GM19397 (cell line): ENCODE data around the gene C19orf25.
"Not testable (repeated sequence)": the region's sequence is repeated elsewhere in the genome, so short reads cannot be mapped to it uniquely, and the experiment has no call there.

Experiments used
- ATAC-seq: cut with Tn5 transposase; IDR thresholded peaks from one replicate; pipeline ENCODE4 v1.9.1; 2021; ENCODE audit warnings: mild to moderate bottlenecking, moderate library complexity; ENCODE audit not compliant: unreplicated experiment

C19orf25 gene

DNA sequence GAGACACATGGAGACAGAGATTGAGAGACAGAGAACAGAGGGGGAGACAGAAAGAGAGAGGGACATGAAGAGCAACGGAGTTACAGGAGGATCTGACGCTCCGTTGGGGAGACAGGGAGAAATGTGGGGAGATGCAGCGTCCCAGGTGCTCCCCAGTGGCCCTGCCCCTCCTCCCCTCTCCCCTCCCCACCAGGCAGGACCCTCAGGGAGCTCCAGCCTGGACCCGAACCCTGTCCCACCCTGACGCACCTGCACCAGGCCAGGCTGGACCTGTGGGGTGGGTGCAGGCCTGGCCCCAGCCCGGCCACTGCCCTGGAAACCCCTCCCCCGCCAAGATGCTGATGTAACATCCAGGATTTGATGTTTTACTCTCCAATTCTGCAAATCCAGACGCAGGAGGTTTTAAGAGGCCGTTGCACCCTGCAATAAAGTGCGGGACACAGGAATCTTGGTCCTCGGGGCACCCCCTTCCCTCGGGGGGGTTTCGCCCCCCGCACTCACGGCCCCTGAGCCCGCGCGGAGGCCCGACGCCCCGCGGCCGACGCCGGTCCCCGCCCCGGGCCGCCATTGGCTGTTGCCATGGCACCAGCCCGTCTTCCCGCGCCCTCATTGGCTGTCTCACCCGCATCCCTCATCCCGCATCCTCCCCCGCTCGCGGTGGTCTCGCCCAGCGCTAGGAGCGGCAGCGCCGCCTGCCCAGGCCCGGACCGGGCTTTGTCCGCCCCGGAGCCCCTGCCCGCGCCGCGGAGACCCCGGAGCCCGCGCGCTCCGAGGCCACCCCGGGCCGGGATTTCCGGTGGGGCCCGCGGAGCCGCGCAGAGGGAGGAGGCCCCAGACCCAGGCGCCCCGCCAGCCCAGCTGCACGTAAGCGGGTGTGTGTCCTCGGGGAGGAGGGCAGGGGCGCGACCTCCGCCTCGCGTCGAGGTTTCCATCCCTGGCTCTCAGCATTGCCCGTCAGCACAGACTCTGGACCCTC lies 29.3 kb downstream of the C19orf25 start, which contains the start of gene APC2:
APC2 (plus strand) TSS at position 655 of the 976 bp plus-strand sequence. CDS start 2,881 bp downstream, outside the sequence.
- ATAC-seq, result no peak

DNA sequence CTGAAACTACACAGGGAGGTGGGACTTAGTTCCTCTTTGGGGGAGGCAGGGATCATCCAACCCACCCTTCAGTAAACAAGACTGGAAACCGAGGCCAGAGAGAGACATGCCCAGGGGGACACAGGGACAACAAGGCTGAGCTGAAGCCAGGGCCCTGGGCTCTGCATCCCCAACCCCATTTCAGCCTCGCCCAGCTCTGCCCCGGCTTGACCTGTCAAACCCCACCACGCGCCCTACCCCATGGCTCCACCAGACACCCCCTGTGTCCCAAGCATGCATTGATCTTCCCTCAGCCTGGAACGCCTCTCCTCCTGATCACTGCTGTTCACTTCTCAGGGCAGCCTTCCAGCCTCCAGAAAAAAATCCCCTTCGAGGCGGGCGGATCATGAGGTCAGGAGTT lies 31.1 kb downstream of the C19orf25 start:
- no peak for ATAC-seq

DNA sequence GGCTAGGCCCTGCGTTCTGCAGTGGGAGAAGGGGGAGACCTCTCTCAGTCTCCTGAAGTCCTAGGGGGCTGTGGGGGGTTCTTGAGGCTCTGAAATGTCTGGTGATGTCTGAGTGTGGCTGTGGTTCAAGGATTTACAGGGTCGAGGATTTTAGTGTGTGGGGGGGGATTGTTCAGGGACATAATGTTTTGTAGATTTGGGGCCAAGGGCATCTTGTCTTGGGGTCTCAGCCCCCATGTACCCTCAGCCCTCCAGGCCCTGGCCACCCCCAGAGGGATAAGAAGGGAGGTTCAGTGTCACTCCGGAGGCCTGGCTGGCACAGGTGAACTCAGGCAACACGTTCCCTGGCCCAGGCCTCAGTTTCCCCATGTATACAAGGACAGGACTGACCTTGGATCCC lies 31.5 kb downstream of the C19orf25 start:
- ATAC-seq, result no peak

DNA sequence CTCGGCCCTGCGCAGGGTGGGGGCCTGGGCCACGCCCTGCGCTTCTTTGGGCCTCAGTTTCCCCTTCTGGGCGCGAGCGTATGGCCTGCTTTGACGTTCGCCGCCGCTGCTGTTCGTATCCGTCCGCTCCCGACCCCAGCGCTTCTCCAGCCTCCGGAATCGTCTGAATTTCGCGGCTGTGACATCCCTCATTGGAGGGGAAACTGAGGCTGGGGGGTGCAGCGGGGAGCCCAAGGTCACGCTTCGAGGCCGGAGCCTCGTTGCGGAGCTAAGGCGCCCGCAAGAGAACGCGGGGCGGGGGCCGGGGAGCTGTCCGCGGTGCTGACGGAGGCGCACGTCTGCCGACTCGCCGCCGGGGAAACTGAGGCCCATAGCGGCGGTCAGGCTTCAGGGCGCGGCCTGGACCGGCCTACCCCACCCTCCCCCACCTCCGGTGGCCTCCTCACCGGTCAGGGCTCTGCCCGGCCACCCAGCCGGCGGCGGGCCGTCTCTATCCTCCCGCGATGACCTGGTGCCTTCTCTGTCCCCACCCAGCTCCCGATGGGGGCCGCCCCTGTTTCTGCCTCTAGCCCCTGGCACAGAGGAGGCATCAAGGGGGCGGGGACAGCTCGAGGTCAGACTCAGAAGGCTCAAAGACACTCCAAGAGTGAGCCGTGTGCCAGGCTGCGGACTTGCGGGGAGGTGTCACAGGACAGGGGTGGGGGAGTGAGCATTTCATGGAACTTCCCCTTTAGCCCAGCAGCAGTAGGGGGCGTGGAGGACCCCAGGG lies 32.1 kb downstream of the C19orf25 start:
- ATAC-seq, result no peak

DNA sequence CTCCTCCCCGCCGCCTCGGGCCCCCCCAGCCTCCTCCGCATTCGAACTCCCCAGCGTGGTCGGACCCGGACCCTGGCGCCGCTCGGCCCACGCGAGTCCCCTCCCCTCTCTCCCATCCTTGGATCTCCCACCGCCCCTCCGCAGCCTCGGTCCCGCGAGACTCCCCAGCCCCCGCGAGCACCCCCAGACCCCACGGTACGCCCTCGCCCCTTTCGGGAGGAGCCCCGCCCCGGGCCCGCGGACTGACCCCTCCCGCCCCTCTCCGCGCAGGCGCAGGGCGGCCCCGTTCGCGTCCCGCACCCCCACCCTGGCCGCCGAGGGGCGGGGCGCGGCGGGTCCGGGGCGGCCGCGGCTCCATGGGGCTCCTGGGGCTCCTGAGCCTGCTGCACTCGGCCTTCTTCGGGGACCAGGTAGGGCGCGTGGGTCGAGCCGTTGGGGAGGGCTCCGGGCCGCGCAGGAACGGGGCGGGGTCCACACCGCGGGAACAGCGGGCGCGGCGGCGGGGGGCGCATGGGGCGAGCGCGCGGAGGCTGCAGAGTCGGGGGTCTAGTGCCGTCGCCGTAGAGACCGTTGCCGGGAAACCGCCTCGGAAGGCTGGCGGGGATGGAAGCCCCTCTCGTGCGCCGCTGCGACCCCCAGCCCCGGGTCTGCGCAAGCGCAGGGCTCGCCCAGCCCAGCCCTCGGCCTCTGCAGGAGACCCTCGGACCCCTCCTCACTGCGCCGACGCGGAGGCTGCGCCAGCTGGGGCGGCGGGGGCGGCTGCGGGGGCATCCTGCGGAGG lies 32.9 kb downstream of the C19orf25 start:
- ATAC-seq, result no peak

DNA sequence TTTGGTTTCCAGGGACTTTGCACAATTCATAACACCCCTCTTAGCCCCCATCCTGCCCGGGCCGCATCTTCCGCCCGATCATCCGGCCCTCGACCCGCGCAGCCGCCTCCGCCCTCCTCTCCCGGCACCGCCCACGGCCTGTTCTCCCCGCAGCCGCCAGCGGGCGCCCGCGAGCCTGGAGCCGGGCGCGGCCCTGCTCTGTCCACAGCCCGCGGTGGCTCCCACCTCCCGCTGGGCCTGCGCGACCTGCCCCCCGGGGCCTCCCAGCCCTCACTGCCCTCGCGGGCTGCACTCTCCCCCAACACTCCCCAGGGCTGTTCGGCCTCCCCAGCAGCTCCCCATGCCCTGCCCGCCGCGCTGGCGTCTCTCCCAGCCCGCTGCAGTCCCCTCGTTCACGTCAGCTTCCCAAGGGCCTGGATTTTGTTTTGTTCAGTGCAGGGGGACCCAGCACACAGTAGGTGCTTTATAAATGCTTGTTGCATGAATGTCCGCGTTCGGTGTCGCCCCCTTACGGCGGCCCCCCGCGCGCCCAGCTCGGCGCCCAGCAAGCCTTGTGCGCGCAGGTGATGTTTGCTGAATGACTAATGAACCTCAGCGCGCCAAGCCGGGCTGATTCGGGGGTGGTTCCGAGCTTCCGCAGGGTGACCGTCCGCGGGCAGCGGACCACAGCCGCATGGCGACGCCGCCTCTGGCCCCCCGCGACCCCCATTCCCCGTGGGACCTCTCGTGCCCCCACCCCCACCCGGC lies 33.7 kb downstream of the C19orf25 start:
- peak; percentile 79 for ATAC-seq

DNA sequence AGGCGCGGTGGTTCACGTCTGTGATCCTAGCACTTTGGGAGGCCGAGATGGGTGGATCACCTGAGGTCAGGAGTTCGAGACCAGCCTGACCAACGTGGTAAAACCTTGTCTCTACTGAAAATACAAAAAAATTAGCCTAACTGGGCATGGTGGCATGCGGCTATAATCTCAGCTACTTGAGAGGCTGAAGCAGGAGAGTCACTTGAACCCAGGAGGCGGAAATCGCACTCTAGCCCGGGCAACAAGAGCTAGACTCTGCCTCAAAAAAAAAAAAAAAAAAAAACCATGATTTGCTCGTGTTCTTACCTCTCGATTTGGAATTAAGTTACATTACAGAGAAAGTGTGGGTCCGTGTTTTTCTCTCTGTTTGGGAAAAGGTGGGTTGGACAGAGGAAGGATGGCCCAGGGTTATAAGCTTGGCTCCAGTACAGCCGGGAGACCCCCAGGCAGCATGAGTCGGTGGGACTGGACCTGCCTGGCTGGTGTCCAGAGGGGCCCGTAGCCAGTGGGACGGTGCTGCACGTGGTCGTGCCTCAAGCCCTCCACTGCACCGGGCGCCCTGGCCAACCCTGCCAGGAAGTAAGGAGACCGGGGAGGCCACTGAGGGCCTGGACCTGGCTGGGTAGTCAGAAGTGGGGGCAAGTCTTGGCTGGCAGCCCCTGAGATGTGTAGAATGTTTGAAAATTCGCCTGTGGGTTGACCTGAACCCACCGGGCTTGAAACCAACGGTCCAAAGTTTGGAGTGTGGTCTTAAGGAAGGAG lies 37.2 kb downstream of the C19orf25 start:
- no peak for ATAC-seq

DNA sequence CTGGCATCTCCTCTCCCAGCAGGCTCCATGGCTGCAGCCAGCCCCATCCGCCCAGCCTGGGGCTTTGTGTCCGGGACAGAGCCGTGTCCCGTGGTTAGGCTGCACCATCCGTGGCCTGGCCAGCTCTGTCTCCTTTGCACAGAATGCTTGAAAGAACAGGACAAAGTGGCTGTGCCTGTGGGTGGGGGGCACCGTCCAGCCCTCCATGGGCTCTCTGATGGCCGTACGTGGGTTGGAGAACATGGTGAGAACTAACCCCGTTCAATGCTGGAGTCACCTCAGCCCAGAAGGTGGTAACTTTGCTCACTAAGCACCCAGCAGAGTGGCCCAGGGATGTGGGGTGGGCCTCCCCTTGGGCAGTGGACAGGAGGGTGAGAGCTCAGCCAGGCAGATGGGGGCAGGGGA lies 38.0 kb downstream of the C19orf25 start:
- ATAC-seq, result no peak

DNA sequence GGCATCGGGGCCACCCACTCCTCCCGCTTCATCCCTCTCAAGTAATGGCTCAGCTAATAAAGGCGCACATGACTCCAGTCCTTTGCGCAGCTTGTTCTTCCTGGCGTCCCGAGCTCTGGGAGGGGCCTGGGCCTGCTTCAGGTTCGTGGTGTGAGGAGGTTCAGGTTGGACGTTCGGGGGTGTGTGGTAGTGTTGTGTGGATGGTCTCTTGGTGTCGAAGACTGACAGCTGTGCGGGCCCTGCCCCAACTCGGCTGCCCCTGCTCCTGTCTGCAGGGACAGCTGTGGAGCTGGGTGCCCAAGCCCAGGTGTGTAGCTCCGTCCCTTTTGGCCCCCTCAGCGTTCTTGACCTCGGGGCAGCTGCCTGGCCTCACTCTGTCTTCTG lies 38.6 kb downstream of the C19orf25 start:
- no peak for ATAC-seq

DNA sequence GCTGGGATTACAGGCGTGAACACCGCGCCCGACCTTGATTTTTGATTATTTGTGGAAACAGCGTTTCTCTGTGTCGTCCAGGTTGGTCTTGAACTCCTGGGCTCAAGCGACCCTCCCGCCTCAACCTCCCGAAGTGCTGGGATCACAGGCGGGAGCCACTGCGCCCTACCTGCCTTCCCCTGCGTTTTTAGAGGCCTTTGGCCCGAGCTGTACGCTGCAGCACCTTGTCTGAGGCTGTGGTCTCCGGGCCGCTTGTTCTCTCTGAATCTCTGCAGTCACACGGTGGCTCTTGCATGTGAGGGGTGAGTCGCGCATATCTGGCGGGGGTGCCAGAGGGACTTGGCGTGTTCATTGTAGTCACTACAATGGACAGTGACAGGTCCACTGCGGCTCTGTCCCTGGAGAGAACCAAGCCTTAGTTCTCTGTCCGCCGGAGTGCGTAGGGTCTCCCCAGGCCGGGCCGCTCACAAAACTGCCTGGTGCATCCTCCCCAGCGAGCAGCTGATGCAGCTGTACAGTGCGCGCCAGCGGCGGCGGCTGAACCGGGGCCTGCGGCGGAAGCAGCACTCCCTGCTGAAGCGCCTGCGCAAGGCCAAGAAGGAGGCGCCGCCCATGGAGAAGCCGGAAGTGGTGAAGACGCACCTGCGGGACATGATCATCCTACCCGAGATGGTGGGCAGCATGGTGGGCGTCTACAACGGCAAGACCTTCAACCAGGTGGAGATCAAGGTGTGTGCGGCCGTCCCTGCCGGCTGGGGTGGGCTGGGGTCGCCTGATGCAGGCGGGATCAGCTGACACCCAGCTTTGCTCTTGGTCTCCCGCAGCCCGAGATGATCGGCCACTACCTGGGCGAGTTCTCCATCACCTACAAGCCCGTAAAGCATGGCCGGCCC lies 39.2 kb downstream of the C19orf25 start:
- not testable (repeated sequence) for ATAC-seq

DNA sequence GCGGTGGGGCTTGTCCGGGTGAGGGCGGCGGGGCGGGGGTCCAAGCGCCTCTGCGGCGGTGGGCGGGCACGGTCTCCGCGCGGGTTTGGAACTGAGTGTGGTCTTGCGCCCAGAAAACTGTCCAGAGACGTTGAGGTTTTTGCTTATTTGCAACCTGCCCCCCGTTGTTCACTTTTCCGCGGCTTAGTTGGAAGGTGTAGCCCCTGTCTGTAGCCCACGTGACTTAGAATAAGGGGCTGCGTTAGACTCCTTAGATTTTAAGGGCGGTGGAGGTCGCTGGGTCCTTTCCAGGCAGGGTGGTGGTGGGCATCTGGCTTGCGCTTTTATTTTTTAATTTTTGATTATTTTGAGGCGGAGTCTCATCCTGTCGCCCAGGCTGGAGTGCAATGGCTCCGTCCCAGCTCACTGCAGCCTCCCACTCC lies 40.1 kb downstream of the C19orf25 start:
- ATAC-seq, result no peak

DNA sequence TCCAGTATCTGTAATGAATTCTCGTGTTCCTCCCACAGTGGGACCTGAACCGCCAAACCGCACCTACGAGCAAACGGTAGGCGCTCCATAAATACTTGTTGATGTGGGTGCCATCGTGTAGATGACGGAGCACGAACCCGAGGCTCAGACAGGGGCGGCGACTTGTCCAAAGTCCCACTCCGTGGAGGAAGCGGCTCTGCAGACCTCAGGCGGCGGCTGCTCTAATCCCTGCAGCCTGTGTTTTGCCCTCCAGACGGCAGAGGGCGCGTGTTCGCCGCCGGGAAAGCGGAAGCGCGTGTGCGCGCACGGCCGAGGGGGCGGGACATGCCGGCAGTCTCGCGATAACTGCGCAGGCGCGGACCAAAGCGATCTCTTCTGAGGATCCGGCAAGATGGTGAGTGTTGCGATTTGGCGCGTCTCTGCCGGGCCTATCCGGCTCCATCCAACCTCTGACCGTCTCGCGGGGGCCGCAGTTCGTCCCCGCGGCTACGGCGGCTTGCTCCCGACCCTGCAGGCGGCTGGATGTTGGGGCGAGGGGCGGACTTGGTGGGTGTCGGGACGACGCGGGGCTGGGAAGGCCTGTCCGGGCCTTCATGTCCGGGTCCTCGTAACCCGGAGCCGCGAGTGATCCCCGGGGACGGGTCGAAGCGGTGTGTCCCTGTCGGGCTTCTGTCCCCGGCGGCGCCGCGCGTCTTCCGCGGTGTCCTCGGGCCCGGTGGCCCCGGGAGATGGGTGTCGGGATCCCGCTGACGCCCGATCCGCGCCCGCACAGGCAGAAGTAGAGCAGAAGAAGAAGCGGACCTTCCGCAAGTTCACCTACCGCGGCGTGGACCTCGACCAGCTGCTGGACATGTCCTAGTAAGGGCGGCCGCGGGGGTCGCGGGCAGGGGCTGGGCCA lies 40.7 kb downstream of the C19orf25 start, which contains the start of gene RPS15:
RPS15 (plus strand) TSS at position 362 of the 898 bp plus-strand sequence; CDS start at position 392, 30 bp downstream.
- peak; percentile 81 for ATAC-seq

DNA sequence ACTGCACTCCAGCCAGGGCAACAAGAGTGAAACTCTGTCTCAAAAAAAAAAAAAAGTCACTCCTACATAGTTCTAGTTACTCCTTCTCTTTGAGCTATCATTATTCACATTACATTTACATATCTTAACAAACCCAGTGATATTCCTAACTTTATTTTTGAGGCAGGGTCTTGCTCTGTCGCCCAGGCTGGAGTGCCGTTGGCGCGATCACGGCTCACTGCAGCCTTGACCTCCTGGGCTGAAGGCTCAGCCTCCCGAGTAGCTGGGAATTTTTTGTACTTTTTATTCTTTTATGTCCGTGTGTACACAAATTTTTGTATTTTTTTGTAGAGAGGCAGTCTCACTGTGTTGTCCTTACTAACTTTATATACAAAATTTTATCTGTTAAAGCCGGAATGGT lies 41.4 kb downstream of the C19orf25 start:
- ATAC-seq, result no peak

DNA sequence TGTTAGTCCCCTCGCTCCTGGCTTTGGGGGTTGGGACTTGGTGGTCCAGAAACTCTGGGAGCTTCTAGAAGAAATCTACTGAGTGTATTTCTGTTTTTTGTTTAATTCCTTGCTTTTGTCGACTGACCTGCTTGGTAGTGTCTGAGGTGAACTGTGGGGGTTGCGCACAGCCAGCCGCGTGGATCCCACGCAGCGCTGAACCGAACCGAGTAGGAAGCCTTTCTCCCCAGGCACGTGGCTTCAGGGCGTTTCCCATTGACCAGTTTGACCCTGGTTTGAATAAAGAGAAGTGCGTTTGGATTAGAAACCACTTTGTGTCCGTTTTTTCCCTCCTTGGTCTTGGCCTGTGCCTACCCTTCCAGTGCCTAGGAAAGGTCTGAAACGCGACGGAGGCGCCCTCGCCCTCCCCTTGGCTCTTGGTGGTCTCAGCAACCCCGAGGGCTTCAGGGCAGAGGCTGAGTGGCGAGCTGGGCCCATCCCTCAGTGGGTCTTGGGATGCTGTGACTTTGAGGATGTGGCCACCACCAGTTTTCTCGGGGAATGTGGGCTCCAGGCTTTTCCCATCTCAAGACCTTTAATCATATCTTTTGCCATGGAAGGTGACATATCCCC lies 43.5 kb downstream of the C19orf25 start:
- ATAC-seq, result no peak

DNA sequence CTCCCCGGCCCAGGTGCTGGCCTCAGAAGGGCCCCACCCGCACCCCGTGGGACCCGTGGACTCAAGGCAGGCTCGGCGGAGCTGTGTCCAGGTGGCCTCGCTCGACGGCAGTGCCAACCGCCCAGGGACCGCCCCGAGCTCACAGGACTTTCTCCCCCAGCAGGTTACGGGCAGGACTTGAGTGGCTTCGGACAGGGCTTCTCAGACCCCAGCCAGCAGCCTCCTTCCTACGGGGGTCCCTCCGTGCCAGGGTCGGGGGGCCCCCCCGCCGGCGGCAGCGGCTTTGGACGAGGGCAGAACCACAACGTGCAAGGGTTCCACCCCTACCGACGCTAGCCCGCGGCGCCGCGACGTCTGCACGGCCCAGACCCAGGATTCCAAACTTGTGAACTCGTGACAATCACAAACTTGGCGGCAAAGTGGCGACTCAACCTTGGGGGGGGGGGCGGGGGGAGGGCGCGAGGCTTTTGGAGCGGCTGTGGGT lies 44.4 kb downstream of the C19orf25 start:
- no peak for ATAC-seq

DNA sequence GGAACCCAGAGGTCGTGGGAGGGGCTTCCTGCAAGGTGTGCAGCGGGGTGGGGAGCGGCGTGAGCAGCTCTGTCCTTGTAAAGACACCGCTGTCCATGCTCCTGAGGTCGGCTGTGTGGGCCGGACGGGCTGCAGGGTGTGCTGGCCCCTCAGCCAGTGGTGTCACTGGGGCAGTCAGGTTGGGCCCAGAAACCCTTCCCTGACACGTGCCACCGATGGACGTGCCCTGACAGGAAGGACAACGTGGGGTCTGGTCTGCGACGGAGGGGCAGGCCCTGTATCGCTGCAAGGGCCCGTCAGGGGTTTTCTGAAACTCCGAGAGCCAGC lies 45.0 kb downstream of the C19orf25 start:
- ATAC-seq, result no peak
